Measurements from ENCODE around the gene CLDN7.
A peak's percentile ranks its signal among the peaks of the same experiment; 100 is the strongest.

CLDN7 gene

DNA sequence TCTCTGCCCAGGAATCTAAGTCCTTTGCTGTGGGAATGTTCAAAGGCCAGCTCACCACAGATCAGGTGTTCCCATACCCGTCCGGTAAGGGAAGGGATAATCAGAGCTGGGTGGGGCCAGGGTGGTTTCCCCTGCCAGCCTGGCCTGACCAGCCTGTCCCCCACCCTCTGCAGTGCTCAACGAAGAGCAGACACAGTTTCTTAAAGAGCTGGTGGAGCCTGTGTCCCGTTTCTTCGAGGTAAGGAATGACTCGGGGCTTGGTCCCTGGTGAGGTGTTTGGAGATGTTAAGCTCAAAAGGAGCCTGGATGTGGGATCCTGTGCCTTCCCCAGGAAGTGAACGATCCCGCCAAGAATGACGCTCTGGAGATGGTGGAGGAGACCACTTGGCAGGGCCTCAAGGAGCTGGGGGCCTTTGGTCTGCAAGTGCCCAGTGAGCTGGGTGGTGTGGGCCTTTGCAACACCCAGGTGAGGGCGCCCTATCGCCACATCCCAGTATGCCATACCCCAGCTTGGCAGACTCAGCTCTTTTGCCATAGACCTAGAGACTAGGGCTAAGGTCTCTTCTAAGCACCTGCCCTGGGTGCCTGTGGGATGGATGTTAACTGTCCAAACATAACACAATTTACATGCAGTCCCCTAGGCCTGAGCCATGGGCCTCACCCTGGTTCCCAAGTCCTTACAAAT lies 41.5 kb downstream of the CLDN7 start:
- DNase-seq (ENCODE audit: low read depth, low spot score): peak; percentile 70

DNA sequence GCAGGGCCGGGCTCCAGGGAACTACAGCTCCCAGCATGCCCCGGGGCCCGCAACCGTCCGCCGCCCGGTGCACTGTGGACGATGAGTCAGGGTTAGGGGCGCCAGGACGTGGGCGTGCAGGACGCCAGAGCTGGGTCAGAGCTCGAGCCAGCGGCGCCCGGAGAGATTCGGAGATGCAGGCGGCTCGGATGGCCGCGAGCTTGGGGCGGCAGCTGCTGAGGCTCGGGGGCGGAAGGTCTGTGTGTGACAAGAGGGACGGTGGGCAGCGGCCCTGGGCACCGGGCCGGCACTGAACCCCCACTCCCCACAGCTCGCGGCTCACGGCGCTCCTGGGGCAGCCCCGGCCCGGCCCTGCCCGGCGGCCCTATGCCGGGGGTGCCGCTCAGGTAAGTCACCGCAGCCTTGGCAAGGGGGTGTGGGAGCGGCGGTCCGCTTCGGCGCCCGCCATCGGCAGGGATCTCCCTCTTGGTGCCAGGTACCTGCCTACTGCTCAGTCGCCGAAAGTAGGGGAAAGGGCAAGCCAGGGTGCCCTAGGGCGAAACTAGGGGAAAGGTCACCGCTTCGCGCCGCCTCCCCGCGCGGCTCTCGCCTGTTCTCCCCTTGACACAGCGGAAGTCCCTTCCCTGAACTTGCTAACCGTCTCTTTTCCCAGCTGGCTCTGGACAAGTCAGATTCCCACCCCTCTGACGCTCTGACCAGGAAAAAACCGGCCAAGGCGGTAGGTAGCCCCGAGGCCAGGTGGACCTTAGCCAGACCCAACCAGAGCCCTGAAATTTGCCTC lies 42.3 kb downstream of the CLDN7 start, which contains the start of the genes ACADVL and DLG4:
ACADVL (plus strand) TSS at position 127 of the 781 bp plus-strand sequence; CDS start at position 174, 47 bp downstream.
DLG4 (minus strand) TSS at position 25 of the 781 bp plus-strand sequence.
- peak; percentile 95 for DNase-seq (ENCODE audit: low read depth, low spot score)

DNA sequence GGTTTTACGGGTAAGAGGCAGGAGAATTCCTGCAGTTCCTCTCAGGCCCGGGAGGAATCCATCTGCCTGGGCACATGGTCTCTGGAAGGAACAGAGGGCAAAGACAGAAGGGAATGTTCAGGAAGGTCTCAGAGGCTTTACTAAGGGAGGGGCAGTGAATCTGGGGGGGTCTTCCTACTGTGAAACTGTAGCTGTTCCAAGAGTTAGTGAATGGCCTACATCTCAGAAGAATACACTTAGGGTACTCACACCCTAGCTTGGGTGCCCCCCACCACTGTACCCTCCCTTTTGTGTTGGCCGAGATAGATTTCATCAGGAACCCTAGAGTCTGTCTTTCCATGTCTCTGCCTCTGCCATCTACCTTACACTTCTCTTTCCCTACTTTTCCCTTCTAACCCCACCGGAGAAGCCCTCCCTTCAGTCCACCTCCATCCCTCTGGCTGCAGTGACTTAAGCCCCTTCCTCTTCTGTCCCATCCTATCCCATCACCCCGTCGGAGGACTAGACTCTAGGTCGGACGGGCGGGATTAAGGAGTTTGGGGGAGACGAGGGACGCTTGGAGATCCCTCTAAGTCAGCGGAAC lies 43.0 kb downstream of the CLDN7 start:
- DNase-seq (ENCODE audit: low read depth, low spot score): no peak

DNA sequence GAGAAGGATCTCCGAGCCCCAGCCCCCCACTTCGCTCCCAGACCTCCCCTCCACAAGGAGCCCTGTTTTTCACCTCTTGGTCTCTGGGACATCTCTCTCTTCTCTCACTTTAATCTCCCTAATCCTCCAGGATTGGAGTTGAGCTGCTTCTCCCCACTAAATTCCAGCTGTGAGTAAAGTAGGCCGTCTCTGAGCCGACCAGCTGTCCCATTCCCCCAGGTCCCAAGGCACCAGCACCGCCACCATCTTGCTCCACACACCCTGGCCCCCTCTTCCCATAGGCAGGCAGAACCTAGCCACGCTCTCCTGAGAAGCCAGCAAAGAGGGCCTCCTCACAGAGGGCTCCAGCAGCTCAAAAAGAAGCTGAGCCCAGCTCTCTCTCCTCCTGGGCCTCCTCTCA lies 43.5 kb downstream of the CLDN7 start:
- DNase-seq (ENCODE audit: low read depth, low spot score): no peak

DNA sequence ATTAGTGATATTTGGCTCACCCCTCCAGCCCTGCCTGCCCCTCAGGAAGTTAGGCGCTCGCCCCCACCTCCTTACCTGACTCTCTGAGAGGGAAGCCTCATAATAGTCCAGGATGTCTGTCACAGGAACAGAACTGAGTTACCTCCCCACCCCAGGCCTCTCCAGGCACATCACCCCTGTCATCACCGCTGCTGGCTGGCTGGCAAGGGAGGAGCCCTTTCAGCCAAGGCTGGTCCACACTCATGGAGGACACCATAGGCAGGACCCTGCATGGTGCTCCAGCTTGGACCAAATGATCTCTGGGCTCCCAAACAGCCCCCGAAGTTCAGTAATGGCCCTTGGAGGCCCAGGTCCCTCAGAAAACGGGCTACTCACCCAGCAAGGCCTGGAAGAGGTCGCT lies 44.1 kb downstream of the CLDN7 start:
- DNase-seq (ENCODE audit: low read depth, low spot score): no peak

DNA sequence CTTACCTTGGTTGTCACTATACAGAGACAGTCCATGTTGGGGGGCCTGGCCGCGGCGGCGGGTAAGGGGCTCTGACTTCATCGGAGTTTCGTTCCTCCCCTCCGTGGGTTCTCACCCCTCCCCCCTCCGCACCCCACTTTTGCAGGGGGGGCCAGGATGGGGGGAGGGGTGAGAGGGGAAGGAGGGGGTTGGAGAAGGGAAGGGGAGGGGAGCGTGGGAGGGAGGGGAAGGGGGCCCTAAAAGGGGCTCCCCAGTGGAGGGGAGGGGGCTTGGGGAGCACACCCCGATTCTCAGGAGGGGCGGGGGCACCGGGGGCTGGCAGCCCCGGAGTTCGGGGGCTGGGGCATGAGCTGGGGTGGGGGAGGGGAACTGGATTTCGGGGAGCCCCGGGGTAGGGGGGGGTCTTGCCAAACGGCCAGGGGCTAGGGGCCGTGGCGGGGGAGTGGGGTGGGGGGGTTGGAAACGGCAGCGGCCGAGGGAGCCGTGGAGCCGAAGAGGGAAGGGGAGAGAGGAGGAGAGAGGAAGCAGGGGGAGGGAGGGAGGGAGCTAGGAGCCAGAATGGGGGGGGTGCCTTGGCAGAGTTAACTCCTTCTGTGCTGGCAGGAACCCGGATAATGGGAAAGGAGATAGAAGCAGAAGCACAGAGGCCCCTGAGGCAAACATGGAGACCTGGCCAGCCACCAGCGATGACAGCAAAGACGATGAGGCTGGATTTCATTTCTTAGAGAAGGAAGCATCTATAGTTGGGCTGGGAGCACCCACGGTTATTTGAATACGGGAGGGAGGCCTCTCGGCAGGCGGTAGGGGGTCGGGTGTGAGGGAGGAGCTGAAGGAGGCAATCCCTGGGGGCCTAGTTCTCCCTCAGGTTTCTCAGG lies 44.9 kb downstream of the CLDN7 start:
- DNase-seq (ENCODE audit: low read depth, low spot score): no peak

DNA sequence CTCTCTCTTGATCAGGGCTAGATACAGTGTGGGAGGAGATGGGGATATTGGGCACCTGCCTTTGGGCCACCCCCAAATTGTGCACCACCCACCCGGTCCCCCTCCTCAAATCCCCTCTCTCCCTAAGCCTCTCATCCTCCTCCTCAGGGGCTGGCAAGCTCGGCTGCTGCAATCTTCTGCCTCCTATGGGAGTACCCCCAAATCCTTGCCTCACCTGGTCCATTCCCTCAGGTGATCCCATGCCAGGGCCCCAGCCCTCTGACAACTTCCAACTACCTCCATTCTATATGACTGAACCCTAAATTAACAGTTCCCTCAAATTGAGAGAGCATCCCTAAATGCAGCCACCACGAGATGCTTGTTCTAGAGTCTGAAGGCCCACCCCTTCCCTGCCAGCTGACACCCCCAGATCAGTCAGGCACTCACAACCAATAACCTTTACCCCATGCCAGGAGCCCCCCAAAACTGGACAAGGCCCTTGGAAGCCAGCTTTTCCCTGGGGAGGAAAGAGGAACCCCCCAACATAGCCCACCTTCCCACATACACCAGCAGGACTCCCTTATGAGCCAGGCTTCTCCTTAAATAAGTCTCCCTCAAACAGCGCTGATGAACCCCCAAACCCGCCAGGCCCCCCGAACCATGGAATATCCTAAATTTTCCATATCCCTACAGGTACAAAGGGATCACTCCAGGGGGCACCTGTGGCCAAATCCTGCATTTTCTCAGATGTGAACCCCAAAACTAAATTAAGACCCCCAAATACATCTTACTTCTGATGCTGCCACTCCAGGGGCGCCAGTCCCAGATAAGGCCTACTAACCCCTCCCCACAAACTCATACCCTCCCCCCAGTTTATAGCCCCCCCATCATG lies 45.8 kb downstream of the CLDN7 start:
- DNase-seq (ENCODE audit: low read depth, low spot score): no peak

DNA sequence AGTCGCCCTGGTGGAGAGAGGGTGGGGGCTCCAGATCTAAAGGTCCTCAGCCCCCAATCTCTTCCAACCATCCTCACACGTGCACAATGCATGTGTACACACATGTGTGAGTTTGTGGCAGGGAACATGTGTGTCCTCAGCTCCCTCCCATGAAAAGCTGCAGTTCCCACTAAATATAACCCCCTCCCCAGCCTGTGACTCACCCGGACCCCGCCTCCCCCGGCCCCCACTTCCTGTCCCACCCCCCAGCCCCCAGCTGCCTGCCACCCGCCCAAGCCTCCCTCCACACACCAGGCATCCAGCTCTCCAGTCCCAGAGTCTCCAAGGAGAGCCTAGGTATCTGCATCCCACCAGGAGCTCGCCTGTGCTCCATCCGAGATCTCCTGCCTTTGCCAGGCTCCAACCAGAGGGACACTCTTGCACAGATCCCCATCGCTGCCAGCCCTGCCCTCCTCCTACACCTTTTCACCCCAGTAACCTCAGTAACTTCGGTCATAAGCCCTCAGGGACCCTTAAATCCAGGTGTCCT lies 46.6 kb downstream of the CLDN7 start:
- DNase-seq (ENCODE audit: low read depth, low spot score): no peak

DNA sequence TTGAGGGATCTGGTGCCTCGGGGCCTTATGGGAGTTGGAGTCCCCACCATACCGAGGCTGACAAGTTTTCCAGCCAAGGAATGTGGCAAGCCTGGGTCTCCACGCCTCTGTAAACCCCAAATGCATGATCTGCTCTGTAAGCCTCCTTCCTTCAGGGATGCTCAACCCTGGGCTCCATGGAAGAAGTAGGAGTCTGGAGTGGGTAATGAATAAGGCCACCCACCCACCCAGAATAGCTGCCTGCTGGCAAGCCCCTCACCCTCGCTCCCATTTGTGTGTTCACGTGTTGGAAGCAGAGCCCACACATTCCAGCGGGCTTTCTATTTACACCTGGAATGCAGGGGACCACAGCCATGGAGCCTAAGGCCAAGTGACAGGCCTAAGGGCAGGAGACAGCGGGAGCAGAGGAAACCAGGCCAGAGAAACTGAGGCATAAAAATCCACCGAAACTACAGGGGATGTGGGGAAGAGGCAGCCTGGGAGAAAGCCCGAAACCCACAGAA lies 47.1 kb downstream of the CLDN7 start:
- DNase-seq (ENCODE audit: low read depth, low spot score): no peak

DNA sequence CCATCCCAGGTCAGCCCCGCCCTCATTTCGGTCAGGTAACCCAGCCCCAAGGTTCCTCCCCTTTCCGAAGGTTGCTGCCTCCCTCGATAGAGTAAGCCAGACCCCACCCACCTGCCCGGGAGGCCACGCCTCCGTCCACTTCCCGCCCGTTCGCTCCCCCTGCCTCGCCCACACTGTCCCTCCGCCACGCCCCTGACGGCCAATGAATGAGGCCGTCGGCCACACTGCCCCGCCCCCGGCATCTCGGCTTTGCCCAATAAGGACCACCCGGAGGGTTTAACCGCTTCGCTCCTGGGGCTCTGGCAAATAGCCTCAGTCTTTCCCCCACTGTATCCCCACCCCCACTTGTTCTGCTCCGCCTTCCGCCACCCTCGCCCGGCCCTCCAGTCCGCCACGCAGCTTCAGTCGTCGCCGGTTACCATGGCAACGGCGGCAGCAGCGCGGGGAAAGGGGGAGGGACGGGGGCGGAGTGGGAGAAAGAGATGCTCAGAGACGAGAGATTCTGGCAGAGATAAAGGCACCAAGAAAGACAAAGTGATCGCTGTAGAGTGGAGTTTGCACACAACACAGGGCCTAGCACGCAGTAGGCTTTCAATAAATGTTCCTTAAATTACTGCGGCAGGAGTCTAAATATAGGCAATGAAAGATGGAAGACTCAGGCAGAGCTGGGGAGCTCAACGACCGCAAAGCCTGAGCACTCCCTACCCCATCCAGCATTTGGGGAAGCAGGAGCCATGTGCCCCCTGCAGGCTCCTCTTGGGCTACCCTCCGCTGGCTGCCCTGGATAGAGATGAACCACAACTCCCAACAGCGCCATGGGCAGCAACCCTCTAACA lies 47.8 kb downstream of the CLDN7 start:
- peak; percentile 99 for DNase-seq (ENCODE audit: low read depth, low spot score)

DNA sequence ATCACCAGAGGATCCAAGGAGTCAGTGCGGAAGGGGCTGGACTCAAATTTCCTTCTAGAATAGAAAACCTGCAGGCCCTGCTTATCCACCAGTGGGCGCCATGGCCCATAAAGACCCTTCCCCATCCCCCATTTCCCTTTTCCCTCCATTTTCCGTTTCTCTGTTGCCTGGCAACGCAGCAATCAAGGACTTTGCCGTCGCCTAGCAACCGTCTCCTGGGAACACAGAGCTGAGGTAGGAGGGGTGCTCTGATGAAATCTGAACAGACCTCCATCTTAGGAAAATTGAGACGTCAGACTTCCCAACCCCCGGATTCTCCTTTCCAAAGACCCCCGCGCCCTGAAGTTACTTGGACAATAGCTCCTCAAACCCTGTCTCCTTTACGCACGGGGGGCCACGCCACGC lies 48.4 kb downstream of the CLDN7 start:
- peak; percentile 99 for DNase-seq (ENCODE audit: low read depth, low spot score)

DNA sequence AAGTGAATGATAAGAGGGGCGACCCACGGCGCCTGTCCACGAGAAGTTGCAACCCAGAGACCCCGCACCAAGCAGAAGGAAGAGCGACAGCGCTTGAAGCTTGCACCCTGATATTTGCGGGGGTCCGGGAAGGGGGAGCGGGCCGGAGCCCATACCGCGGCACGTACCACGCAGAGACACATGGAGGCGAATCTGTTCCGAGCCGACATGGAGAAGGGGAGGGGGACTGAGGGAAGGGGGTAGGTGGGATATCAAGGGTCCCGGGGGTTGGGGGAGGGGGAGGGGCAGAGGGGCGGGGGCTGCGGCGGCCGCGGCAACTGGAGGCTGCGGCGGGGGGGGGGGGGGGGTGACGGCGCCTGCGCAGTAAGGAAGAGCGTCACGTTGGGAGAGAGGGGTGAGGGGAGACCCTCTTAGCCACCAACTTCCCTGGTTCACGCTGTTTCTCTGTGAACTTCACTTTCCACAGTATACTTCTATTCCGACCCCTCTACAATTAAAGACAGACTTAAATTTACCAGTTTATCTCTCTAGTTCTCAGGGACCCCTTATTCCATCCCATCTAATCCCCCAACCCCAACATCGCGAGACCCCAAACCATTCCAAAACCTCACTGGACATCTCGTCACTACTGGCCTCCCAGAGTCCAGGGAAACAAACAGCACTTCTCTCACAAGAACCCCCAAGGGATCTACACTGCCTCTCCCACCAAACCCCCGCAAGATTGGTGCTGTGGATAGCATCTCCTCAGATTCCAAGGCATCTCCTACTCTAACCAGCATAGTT lies 50.6 kb downstream of the CLDN7 start:
- no peak for DNase-seq (ENCODE audit: low read depth, low spot score)
